Measurements from ENCODE around the gene ABCF3.

- no peak for TF ChIP-seq CTCF (conservative IDR thresholded peaks at IDR 0.05)
- no peak for TF ChIP-seq ZFX (IDR thresholded peaks at IDR 0.05)
These were observed 11.7 kb upstream of the ABCF3 start for GRCh38 chr3:184174284-184174645.

Measured in C4-2B (cell line).